PC-9 (cell line): ENCODE measurements around the gene NXN. TPM values are rescaled to one million over a fixed set of nuclear protein-coding genes. Genes with fewer than 3 reads are reported as not detected.

Experiments used
- BruUV-seq: library from RNA; stranded (reverse); fragments of 400-500 nt; replicated peaks from 2 replicates; lab custom pipeline; 2021; lab: Mats Ljungman, UMichigan
- CTCF ChIA-PET: fragments of 300-600 bp; sonication (Branson Sonifier 250); formaldehyde crosslinking; loops from one replicate; lab custom pipeline; 2022; ENCODE audit warnings: antibody characterized with exemption; lab: Charles Lee
- POLR2A ChIA-PET: fragments of 300-600 bp; sonication (Branson Sonifier 250); formaldehyde crosslinking; loops from one replicate; lab custom pipeline; 2022; ENCODE audit warnings: antibody characterized with exemption; ENCODE audit not compliant: unreplicated experiment; lab: Charles Lee
- DNase-seq, 2 experiments: peaks; one replicate each; pipeline versions ENCODE4 v3.0.0 to v3.0.0-alpha.2; 2015 to 2022; ENCODE audit warnings: mixed read lengths in 1 of 2
- H2AFZ ChIP-seq: fragments of 200-600 bp; sonication (generic); 2 replicates; pipeline ENCODE4 v1.8.1; 2017; ENCODE audit warnings: antibody characterized with exemption
- H3F3A ChIP-seq: fragments of 200-600 bp; sonication (generic); 2 replicates; pipeline ENCODE4 v1.8.1; 2017; ENCODE audit warnings: antibody characterized with exemption, mild to moderate bottlenecking, low read depth; ENCODE audit not compliant: insufficient read depth
- H3K27ac ChIP-seq: fragments of 200-600 bp; sonication (generic); 2 replicates; pipeline ENCODE4 v1.6.1; 2016; ENCODE audit warnings: mixed run types
- H3K27me3 ChIP-seq: fragments of 200-600 bp; sonication (generic); 2 replicates; pipeline ENCODE4 v1.6.1; 2016; ENCODE audit warnings: low read depth, mixed run types; ENCODE audit not compliant: insufficient read depth
- H3K36me3 ChIP-seq: fragments of 200-600 bp; sonication (generic); 2 replicates; pipeline ENCODE4 v1.6.1; 2016; ENCODE audit warnings: low read depth, mixed run types
- H3K4me1 ChIP-seq: fragments of 200-600 bp; sonication (generic); replicated peaks from 2 replicates; pipeline ENCODE4 v1.6.1; 2016; ENCODE audit warnings: mixed run types; ENCODE audit not compliant: insufficient read depth
- H3K4me2 ChIP-seq: fragments of 200-600 bp; sonication (generic); 2 replicates; pipeline ENCODE4 v1.6.1; 2017; ENCODE audit warnings: mixed run types
- H3K4me3 ChIP-seq: fragments of 200-600 bp; sonication (generic); 2 replicates; pipeline ENCODE4 v1.6.1; 2016; ENCODE audit warnings: mixed run types
- H3K79me2 ChIP-seq: fragments of 200-600 bp; sonication (generic); 2 replicates; pipeline ENCODE4 v1.6.1; 2017; ENCODE audit warnings: low read depth, mixed run types
- H3K9me2 ChIP-seq: fragments of 200-600 bp; sonication (generic); 2 replicates; pipeline ENCODE4 v1.8.1; 2017; ENCODE audit warnings: mild to moderate bottlenecking; ENCODE audit not compliant: insufficient read depth
- H3K9me3 ChIP-seq: fragments of 200-600 bp; sonication (generic); 2 replicates; pipeline ENCODE4 v1.8.1; 2016; ENCODE audit warnings: low read depth; ENCODE audit not compliant: insufficient read depth
- H4K20me1 ChIP-seq: fragments of 200-600 bp; sonication (generic); 2 replicates; pipeline ENCODE4 v1.8.1; 2017; ENCODE audit not compliant: insufficient read depth
- CTCF ChIP-seq: fragments of 200-600 bp; sonication (generic); conservative IDR thresholded peaks from 2 replicates; pipeline ENCODE4 v1.6.1; 2017; ENCODE audit warnings: mixed run types, antibody characterized with exemption, mild to moderate bottlenecking, moderate library complexity
- EZH2 ChIP-seq: fragments of 200-600 bp; sonication (generic); IDR thresholded peaks from 2 replicates; pipeline ENCODE4 v1.8.0; 2017; ENCODE audit warnings: antibody characterized with exemption, low read depth
- intact Hi-C: fragments of 100-400 bp; cut with micrococcal nuclease; formaldehyde crosslinking; loops from one replicate; pipeline ENCODE4 v1.10.0; 2022; ENCODE audit not compliant: unreplicated experiment
- total RNA-seq: library from RNA; stranded (reverse); gene quantifications from 2 replicates; pipeline ENCODE4 v1.2.3, GENCODE V29; 2021

Gene NXN
- total RNA-seq, 1 experiment from 2014 or later: 59.8 TPM

DNA sequence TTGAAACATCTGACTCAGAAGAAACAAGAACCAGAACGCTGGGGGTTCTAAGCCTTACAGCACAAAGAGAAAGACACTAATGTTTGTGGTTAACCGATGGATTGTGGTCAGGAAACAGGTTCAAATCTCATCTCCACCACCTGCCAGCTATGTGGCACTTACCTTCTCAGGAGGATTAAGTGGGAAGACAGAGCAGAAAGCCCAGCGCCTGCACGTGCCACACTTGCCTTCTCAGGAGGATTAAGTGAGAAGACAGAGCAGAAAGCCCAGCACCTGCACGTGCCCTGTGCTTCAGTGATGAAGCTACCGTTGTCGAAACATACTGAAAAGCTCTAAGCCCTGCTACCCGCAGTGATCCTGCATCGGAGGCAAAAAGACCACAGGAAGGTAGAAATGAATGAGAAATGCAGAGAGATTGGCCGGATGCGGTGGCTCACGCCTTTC, 90.6 kb downstream of the NXN start:
- Histone ChIP-seq H3K36me3 (no peaks in the 10 kb centered on the region), H3F3A (no peaks in the 10 kb centered on the region), H4K20me1 (peaks cover 19% of the 10 kb centered on the region; the same call in 1 of the 2 replicates), H3K27me3 (no peaks in the 10 kb centered on the region), H3K4me2 (no peak overlapping the region), H3K9me2 (no peaks in the 10 kb centered on the region), H3K4me3 (no peak overlapping the region), H3K9me3 (no peaks in the 10 kb centered on the region), H3K4me1 (no peaks in the 10 kb centered on the region), H3K79me2 (no peaks in the 10 kb centered on the region), H3K27ac (no peak overlapping the region), H2AFZ (no peak overlapping the region)
- DNase-seq: no peak
- ChIA-PET CTCF (no interaction called here), POLR2A (no interaction called here)
- TF ChIP-seq EZH2 (no peak), CTCF (no peak)
- BruUV-seq: no TSS peak
- intact Hi-C loops: no loop called here

DNA sequence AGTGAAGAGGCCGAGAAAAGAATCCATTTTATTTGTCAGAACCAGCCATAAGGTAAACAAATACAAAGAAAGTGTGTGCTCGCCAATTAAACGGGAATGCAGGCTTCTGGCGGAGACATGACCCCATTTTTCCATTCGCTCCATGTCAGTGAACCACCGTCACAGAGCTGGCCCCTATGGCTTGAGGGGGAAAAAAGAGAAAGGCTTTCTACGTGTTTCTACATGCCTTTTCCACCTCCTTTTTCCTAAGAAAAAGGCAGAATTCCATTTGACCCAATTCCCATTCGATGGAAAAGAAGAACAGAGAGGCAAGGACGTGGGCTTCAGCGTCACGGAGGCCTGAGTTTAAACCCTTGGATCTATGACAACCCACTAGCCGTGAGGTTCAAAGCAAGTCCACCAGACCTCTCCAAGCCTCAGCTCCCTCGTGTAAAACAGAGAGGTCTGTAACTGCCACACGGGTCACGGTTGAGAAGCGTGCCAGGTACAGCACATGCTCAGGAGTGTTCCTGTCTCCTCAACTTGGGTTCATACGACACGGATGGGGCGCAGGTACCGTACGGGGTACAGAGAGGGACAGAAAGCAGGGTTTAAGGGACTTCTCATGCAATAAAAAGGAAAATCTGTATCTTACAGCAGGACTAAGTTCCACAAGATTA, 91.9 kb downstream of the NXN start:
- H3K9me2 ChIP-seq: no peaks in the 10 kb centered on the region
- no peaks in the 10 kb centered on the region for H3K79me2 ChIP-seq
- no peak overlapping the region for H3K4me3 ChIP-seq
- no peak overlapping the region for H2AFZ ChIP-seq
- H3K9me3 ChIP-seq: no peaks in the 10 kb centered on the region
- no peak for DNase-seq
- no peaks in the 10 kb centered on the region for H3K27me3 ChIP-seq
- no peaks in the 10 kb centered on the region for H3F3A ChIP-seq
- CTCF ChIA-PET: no interaction called here
- H3K36me3 ChIP-seq: no peaks in the 10 kb centered on the region
- no TSS peak for BruUV-seq
- H3K27ac ChIP-seq: no peak overlapping the region
- POLR2A ChIA-PET: no interaction called here
- TF ChIP-seq EZH2 (no peak), CTCF (no peak)
- intact Hi-C loops: no loop called here
- peaks cover 11% of the 10 kb centered on the region; the same call in 1 of the 2 replicates for H3K4me1 ChIP-seq
- no peak overlapping the region for H3K4me2 ChIP-seq
- H4K20me1 ChIP-seq: peaks cover 15% of the 10 kb centered on the region; the same call in 1 of the 2 replicates

DNA sequence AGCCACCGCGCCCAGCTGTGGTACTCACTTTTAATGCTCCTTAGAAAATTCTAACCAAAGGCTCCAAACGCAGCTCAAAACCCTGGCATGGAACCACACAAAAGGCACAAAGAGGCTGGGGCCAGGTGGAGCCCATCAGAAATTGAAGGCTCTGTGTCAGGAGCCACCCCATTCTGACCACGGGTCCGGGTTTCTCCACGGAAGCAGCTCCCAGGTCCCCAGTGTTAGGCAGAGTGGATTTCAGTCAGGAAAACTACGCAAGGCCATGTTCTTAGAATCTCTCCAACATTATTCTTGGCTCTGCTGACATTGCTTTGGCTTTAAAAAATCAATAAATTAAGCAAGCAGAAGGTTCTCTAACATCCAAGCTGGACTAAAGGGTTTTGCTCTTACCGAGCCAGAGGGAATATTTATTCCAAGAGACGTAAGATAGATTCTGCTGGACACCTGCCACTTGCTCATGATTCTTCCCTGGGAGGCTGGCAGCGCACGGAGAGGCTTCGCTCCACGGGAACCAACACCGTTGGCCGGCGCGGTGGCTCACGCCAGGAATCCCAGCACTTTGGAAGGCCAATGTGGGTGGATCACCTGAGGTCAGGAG, 93.5 kb downstream of the NXN start:
- intact Hi-C loops: no loop called here
- ChIA-PET CTCF (no interaction called here), POLR2A (interaction anchor here (0.5 kb wide), 1 partner anchor 133 kb away, joined by 14 read pairs; no protein-coding TSS in a partner anchor)
- Histone ChIP-seq H3K9me2 (no peaks in the 10 kb centered on the region), H3K36me3 (no peaks in the 10 kb centered on the region), H3K4me2 (no peak overlapping the region), H3F3A (no peaks in the 10 kb centered on the region), H3K4me1 (peaks cover 11% of the 10 kb centered on the region; the same call in 1 of the 2 replicates), H3K27ac (no peak overlapping the region), H3K9me3 (no peaks in the 10 kb centered on the region), H3K27me3 (no peaks in the 10 kb centered on the region), H3K79me2 (no peaks in the 10 kb centered on the region), H4K20me1 (peaks cover 10% of the 10 kb centered on the region; the same call in 1 of the 2 replicates), H2AFZ (no peak overlapping the region), H3K4me3 (no peak overlapping the region)
- DNase-seq: no peak
- BruUV-seq: no TSS peak
- TF ChIP-seq EZH2 (no peak), CTCF (no peak)
